MCF 10A (cell line): ENCODE results near the gene CD96. TPM values are rescaled to one million over a fixed set of nuclear protein-coding genes. Genes with fewer than 3 reads are reported as not detected.

ENCODE experiments used
- BruUV-seq: library from RNA; stranded (reverse); fragments of 400-500 nt; replicated peaks from 2 replicates; lab custom pipeline; 2021; lab: Mats Ljungman, UMichigan
- CTCF ChIA-PET: fragments of 300-600 bp; sonication (Branson Sonifier 250); formaldehyde crosslinking; extraction: SDS; loops from one replicate; lab custom pipeline; 2021; ENCODE audit warnings: antibody characterized with exemption, inconsistent platforms; lab: Yijun Ruan, JAX
- POLR2A ChIA-PET: fragments of 300-600, 350-650 bp; sonication (Branson Sonifier 250); formaldehyde crosslinking; extraction: SDS; loops from one replicate; lab custom pipeline; 2020; ENCODE audit warnings: antibody characterized with exemption, inconsistent platforms; lab: Yijun Ruan, JAX
- DNase-seq: peaks from one replicate; pipeline ENCODE4 v3.0.0-alpha.2; 2018; ENCODE audit not compliant: unreplicated experiment
- H3K27ac Mint-ChIP-seq: one replicate; pipeline ENCODE4 v1.8.0; 2022; ENCODE audit warnings: mild to moderate bottlenecking, low read depth, mixed read lengths; ENCODE audit not compliant: unreplicated experiment
- H3K27me3 Mint-ChIP-seq: one replicate; pipeline ENCODE4 v1.8.0; 2022; ENCODE audit warnings: mixed read lengths; ENCODE audit not compliant: insufficient read depth, unreplicated experiment
- H3K36me3 Mint-ChIP-seq: one replicate; pipeline ENCODE4 v1.8.0; 2022; ENCODE audit warnings: mild to moderate bottlenecking, moderate library complexity, mixed read lengths; ENCODE audit not compliant: insufficient read depth, unreplicated experiment
- H3K4me1 Mint-ChIP-seq: one replicate; pipeline ENCODE4 v1.8.0; 2022; ENCODE audit warnings: mixed read lengths; ENCODE audit not compliant: insufficient read depth, unreplicated experiment
- H3K4me3 Mint-ChIP-seq: one replicate; pipeline ENCODE4 v1.8.0; 2022; ENCODE audit warnings: mild to moderate bottlenecking, moderate library complexity, mixed read lengths; ENCODE audit not compliant: unreplicated experiment
- H3K9me3 Mint-ChIP-seq: one replicate; pipeline ENCODE4 v1.8.0; 2022; ENCODE audit warnings: mixed read lengths; ENCODE audit not compliant: unreplicated experiment
- intact Hi-C: fragments of 100-400 bp; cut with micrococcal nuclease; formaldehyde crosslinking; loops from 2 replicates; pipeline ENCODE4 v1.14.1; 2022
- total RNA-seq: library from RNA; stranded (reverse); gene quantifications from 2 replicates; pipeline ENCODE4 v1.2.3, GENCODE V29; 2022
- TF ChIP-seq, protein P1 (sequence below): fragments of 200-600 bp; IDR thresholded peaks from one replicate; pipeline ENCODE4 v1.8.0; 2022; ENCODE audit warnings: antibody characterized with exemption, mild to moderate bottlenecking; ENCODE audit not compliant: unreplicated experiment

Gene CD96
- total RNA-seq, 1 experiment from 2014 or later: 0.09 TPM

DNA sequence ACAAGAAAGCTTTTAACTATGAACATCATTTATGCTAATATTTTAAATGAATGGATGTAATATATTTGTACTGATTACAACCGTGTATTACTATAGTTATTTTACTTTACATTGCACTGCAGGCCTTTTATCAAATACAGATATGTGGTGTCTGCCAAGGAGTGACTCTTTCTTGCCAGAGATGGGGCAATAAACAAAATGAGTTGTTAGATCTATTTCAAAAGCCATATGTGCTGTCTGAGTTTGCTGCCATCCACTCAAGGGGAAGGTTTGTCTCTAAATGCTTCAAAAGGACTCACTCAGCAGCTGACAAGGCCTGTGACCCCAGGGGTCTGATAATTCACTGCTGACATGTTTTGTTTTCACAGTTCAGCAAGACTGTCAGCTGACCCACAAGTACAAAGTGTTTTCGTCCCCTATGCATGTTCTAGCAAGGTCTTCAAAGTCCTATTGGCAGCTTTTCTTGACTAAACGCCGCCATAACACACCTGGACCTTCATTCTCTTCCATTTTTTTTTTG is 94.4 kb downstream of the CD96 start:
- Mint-ChIP-seq H3K4me1 (no peaks in the 10 kb centered on the region), H3K36me3 (peaks cover 6% of the 10 kb centered on the region), H3K27me3 (no peaks in the 10 kb centered on the region), H3K27ac (no peak overlapping the region), H3K9me3 (no peaks in the 10 kb centered on the region), H3K4me3 (no peak overlapping the region)
- no TSS peak for BruUV-seq
- intact Hi-C loops: no loop called here
- TF ChIP-seq, protein P1, sequence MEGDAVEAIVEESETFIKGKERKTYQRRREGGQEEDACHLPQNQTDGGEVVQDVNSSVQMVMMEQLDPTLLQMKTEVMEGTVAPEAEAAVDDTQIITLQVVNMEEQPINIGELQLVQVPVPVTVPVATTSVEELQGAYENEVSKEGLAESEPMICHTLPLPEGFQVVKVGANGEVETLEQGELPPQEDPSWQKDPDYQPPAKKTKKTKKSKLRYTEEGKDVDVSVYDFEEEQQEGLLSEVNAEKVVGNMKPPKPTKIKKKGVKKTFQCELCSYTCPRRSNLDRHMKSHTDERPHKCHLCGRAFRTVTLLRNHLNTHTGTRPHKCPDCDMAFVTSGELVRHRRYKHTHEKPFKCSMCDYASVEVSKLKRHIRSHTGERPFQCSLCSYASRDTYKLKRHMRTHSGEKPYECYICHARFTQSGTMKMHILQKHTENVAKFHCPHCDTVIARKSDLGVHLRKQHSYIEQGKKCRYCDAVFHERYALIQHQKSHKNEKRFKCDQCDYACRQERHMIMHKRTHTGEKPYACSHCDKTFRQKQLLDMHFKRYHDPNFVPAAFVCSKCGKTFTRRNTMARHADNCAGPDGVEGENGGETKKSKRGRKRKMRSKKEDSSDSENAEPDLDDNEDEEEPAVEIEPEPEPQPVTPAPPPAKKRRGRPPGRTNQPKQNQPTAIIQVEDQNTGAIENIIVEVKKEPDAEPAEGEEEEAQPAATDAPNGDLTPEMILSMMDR: no peak
- no peak for DNase-seq
- CTCF ChIA-PET: interaction anchor here (0.7 kb wide), 1 partner anchor 55 kb away, joined by 3 read pairs; no protein-coding TSS in a partner anchor
- POLR2A ChIA-PET: no interaction called here

DNA sequence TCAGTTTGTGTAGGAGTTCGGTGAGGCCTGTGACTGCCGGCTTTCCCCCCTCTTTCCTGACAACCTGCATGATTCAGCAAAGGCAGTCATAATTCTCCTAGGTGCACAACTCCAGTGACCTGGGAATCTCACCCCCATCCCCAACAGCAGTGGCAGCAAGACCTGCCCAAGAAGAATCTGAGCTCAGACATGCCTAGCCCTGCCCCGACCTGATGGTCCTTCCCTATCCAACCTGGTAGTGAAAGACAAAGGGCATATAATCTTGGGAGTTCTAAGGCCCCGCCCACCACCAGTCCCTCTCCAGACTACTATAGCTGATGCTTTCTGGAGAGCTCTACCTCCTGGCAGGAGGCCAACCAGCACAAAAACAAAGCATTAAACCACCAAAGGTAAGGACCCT is 97.3 kb downstream of the CD96 start:
- ChIA-PET CTCF (interaction anchor here (0.9 to 1.3 kb wide), 2 partner anchors 15 to 52 kb away, joined by 3 read pairs; no protein-coding TSS in a partner anchor), POLR2A (no interaction called here)
- H3K4me1 Mint-ChIP-seq: no peaks in the 10 kb centered on the region
- no peak overlapping the region for H3K27ac Mint-ChIP-seq
- peaks cover 6% of the 10 kb centered on the region for H3K36me3 Mint-ChIP-seq
- no peaks in the 10 kb centered on the region for H3K27me3 Mint-ChIP-seq
- BruUV-seq: no TSS peak
- TF ChIP-seq, protein P1: no peak
- H3K4me3 Mint-ChIP-seq: no peak overlapping the region
- peaks cover 8% of the 10 kb centered on the region for H3K9me3 Mint-ChIP-seq
- DNase-seq: no peak
- intact Hi-C loops: no loop called here

DNA sequence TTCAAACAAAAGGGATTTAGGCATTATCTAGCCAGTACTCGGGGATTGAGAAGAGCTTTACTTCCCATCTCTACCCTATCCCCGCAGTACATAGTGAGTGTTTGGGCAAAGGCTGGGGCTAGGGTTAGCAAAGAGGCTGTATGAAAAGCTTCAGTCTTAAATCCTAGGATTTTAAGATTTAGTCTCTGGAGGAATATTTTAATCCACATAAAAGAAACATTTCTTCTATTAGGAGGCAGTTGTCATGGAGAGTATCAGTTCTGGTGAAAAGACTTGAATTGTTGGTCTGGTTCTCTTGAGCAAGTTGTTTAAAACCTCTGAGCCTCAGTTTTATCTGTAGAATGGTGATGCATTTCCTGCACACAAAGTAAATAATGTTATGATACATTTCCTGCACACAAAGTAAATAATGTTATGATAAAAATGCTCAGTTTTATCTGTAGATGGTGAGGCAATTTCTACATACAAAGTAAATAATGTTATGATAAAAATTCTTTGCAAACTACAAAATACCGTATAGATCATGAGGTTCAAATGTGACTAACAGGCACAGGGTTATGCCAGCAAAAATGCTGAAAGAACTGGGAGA is 107.1 kb downstream of the CD96 start:
- Mint-ChIP-seq H3K27ac (no peak overlapping the region), H3K27me3 (no peaks in the 10 kb centered on the region), H3K4me1 (no peaks in the 10 kb centered on the region), H3K4me3 (no peak overlapping the region), H3K9me3 (no peaks in the 10 kb centered on the region), H3K36me3 (no peaks in the 10 kb centered on the region)
- ChIA-PET CTCF (interaction anchor here (0.5 to 0.8 kb wide), 2 partner anchors 18 to 71 kb away, joined by 3 to 5 read pairs; no protein-coding TSS in a partner anchor), POLR2A (interaction anchor here (0.7 kb wide), 1 partner anchor 10 kb away, joined by 3 read pairs; no protein-coding TSS in a partner anchor)
- no peak for DNase-seq
- TF ChIP-seq, protein P1: no peak
- no TSS peak for BruUV-seq
- intact Hi-C loops: no loop called here

DNA sequence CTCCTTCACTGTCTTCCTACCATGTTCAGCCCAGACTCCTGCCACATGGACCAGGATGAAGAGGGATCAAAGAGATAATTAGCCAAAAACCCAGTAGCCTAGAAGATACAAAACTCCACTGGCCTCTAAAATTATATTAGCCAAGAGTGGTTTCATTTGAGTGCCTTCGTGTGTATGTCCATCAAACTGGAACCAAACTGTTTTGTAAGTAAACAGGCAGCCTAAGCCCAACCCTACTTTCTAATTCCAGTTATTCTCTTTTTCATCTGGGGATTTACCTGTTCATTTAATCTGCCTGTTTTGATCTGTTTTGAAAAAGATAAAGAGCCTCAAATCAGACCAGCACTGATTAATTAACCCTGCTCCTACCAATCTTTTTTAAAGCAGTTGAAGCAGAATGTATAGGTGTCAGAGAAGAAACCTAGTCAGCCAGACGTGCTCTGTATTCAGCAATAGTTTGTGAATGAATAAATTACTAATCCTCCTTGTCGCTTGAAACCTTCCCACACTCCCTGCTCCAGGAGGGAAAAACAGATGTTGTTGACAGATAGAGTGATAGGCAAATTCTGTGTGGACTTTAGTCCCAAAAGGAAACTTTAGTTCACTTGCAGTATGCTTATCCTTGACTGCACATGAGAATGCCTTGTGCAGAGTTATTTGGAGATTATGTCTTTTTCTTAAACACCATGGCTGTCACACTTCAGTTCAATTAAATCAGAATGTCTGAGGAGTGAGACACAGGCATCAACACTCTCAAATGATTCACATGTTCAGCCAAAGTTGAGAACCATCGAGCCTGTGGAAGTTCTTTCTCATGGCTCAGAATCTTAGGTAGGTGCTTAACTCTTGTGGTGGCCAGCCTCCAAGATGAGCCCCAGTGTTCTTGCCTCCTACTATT is 108.6 kb downstream of the CD96 start:
- H3K4me1 Mint-ChIP-seq: no peaks in the 10 kb centered on the region
- H3K4me3 Mint-ChIP-seq: no peak overlapping the region
- TF ChIP-seq, protein P1: no peak
- no peak overlapping the region for H3K27ac Mint-ChIP-seq
- no peaks in the 10 kb centered on the region for H3K36me3 Mint-ChIP-seq
- intact Hi-C loops: no loop called here
- no TSS peak for BruUV-seq
- H3K27me3 Mint-ChIP-seq: no peaks in the 10 kb centered on the region
- no peak for DNase-seq
- ChIA-PET POLR2A (no interaction called here), CTCF (no interaction called here)
- no peaks in the 10 kb centered on the region for H3K9me3 Mint-ChIP-seq
